AML-193 (cell line): ENCODE measurements around the gene SPRYD4.
"Not testable (repeated sequence)": the region's sequence is repeated elsewhere in the genome, so short reads cannot be mapped to it uniquely, and the experiment has no call there.

Experiments used
- DNase-seq, 2 experiments: peaks; one replicate each; lab custom pipeline; 2025; lab: John Stamatoyannopoulos, UW

SPRYD4 gene

GRCh38 chr12:56476972-56477432 lies 8.6 kb downstream of the SPRYD4 start:
- DNase-seq: no peak

DNA sequence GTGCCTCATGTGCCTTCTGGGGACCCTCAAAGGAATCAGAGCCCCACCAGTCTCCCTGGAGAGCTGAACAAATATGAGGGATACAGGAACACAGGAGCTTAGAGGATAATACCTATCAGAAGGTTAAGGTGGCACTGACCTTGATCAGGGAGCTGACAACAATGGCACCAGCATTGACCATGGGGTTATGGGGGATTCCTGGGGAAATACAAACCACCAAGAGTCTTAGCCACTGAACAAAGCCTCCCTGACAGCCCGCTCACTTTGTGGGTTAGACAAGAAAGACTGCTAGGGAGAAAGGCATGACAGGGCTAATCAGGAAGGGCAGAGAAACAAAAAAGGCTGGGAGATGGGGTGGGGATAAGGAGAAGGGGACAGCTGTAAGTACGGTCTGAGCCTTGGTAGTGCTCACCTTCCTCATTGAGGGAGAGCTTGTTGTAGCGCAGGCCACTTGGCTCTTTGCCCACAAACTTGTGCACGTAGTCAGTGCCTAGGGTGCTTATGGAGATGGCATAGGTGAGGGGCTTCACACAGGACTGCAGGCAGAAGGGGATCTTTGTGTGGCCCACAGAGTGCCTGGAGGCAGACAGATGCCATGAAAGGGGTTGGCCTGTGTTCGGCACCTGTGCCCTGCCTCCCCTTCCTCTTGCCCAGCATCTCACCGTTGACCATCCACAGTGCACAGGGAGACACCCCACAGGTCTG lies 9.3 kb downstream of the SPRYD4 start:
- DNase-seq: no peak

DNA sequence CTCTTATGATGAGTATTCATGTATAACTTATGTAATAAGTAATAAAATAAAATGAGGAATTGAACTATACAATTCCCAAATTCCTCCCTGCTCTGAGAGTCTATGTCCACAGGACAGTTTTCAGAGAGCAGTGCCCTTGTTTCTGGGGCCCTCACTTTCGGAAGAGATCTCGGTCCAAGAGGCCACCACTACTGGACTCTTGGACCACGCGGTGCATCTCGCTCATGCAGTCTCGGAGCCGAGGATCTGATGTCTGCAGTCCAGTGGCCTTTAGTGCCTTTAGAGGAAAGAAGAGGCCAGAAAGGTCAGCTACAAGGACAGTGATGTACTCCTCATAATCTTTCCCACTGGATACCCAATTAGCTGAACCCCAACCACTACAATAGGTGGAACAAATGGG lies 11.2 kb downstream of the SPRYD4 start:
- DNase-seq: no peak

- DNase-seq: no peak
Observed at GRCh38 chr12:56484566-56484965, 16.2 kb downstream of the SPRYD4 start.

DNA sequence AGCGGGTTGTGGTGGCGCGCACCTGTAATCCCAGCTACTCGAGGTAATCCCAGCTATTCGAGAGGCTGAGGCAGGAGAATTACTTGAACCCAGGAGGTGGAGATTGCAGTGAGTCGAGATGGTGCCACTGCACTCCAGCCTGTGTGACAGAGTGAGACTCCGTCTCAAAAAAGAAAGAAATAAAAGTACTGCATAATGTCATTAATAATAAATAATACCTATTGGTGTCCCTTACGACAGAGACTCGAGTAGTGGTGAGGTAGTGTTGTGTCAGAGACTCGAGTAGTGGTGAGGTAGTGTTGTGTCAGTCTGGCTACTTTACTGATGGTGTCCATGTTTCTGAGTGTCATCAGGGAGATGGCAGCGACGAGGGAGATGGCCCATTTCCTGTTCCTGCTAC lies 18.3 kb downstream of the SPRYD4 start:
- no peak for DNase-seq

- DNase-seq: no peak
Observed at GRCh38 chr12:56487448-56488040, 19.2 kb downstream of the SPRYD4 start.

DNA sequence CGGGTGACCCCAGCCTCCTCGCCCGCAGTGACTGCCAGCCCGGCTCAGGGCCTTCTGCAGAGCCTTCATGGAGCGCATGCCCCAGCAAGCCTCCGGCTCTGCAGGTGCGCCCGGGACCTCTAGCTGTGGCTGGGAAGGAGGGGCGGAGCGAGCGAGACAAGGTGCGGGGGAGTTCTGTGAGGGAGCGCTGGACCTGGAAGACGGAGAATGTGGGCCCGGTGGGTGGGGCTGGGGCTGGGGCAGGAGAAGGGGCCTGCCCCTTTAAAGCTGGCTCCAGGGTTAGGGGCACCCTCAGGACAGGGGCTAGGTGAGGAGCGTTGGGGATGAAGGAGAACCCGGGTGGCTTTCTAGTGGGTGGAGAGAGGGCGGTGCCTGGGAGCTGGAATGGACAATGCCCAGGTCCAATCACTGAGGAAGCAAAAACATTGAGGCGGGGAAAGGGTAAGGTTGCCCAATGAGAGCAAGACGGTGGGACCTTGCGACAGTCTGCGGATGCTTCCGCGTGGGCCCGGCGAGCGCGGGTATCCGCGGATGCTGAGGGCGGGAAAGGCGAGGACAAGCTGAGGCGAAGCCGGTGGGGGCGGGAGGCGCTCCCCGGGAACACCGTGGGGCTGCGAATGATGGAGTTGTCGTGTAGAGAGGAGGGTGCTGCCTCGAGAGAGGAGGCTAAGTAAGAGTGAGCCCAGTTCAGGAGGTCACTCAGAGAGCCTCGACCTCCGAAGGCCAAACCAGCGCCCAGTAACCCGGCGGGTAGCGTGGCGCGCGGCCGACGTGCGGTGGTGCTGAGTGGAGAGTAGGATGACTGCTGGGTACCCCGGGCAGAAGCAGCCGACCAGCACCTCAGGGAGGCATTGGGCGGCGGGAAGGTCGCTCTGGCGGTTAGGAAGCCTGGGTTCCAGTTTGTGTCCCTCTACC lies 19.9 kb downstream of the SPRYD4 start, which contains the start of gene GLS2:
Gene GLS2, minus strand, starts transcription at position 121 of the 915 bp plus-strand sequence. Its CDS starts 43 bp downstream, at position 78.
- DNase-seq: no peak

DNA sequence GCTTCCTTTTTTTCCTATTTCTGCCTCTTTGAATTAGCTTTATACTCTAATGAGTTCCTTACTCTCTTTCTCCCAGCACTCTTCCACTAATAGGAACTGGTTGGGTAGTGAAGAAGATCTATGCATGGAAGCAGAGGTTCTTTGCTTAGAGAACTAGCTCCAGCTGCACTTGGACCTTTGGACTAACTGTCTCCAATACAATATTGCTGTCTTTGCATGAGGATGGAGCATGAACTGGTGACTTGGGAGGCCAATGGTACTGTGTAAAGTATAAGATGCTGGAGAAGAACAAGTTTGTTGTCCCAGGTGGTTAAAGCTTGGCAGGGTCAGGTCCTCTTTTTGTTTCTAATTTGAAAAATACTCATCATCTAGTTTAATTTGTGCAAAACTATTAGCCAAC lies 22.0 kb downstream of the SPRYD4 start:
- no peak for DNase-seq

GRCh38 chr12:56493409-56494105 lies 25.2 kb downstream of the SPRYD4 start:
- DNase-seq: not testable (repeated sequence)

DNA sequence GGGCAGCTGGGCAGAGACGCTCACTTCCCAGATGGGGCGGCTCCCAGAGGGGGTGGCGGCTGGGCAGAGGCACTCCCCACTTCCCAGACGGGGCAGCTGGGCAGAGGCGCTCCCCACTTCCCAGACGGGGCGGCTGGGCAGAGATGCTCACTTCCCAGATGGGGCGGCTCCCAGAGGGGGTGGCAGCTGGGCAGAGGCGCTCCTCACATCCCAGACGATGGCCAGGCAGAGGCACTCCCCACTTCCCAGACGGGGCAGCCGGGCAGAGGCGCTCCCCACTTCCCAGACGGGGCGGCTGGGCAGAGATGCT lies 25.7 kb downstream of the SPRYD4 start:
- not testable (repeated sequence) for DNase-seq

- DNase-seq: not testable (repeated sequence)
Observed at GRCh38 chr12:56494481-56494880, 26.1 kb downstream of the SPRYD4 start.

GRCh38 chr12:56496704-56497103 lies 28.3 kb downstream of the SPRYD4 start:
- DNase-seq: not testable (repeated sequence)

GRCh38 chr12:56498126-56498902 lies 29.9 kb downstream of the SPRYD4 start:
- DNase-seq: not testable (repeated sequence)

GRCh38 chr12:56499452-56499851 lies 31.1 kb downstream of the SPRYD4 start:
- not testable (repeated sequence) for DNase-seq

DNA sequence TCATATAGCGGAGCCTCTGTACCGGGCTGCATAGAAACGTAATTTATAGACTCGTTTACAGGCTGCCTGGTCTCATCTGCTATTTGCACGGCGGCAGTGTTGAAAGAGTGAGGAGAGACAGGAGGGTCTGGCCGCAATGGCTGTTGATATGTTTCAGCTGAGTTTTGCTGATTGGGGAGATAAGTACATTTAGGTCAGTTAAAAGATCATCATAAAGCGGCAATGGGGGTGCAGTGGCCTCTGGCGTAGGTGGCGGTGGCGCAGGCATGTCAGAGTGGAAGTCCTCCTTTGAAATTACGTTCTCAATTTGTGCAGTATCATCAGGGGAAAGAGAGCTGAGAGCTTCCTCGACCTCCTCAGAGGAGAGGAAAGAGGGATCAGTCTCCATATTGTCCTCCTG lies 31.5 kb downstream of the SPRYD4 start:
- not testable (repeated sequence) for DNase-seq

DNA sequence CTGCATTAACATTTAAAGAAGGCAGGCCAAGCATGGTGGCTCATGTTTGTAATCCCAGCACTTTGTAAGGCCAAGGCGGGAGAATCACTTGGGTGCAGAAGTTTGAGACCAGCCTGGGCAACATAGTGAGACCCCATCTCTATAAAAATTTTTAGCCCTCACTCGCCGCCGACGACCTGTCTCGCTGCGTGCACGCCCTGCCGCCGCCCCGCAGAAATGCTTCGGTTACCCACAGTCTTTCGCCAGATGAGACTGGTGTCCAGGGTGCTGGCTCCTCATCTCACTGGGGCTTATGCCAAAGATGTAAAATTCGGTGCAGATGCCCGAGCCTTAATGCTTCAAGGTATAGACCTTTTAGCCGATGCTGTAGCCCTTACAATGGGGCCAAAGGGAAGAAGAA lies 42.4 kb downstream of the SPRYD4 start:
- DNase-seq: no peak

- DNase-seq: not testable (repeated sequence)
Observed at GRCh38 chr12:56514014-56514318, 45.6 kb downstream of the SPRYD4 start.

- DNase-seq: no peak
Observed at GRCh38 chr12:56517854-56518253, 49.5 kb downstream of the SPRYD4 start.

DNA sequence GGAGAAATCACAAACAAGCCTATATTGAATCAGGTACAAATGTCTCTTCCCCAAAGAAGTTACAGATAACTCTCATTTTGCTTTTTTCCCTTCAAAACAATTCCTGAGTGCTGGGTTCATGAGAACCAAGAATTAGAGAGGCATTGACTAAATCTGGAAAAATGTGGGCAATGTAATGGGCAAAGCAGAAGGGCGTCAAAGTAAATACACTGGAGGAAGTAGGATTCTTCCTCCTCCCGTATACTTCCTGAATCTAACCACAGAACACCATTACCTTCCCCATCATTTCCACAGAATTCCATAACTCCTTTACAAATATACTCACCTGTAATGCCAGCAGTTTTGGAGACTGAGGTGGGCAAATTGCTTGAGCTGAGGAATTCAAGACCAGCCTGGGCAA lies 50.2 kb downstream of the SPRYD4 start:
- DNase-seq: no peak

- no peak for DNase-seq
Observed at GRCh38 chr12:56520048-56520447, 51.7 kb downstream of the SPRYD4 start.

DNA sequence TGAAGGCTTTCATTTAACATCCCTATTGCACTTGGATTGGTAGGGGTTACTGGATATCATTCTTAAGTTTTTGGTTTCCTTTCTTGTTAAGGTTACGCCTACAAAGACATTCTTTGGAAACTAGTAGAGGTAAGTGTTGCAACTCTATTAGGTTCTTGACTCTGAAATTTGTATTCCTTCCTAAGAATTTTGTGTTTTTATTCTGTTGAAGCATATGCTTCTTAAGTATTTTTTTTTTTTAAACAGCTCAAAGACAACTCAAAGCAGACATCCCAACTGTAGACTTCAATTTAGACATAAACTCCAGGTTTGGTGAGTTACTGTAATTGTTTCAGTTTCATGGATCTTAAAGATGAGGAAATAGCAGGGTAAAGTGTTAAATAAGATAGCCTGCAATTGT lies 52.1 kb downstream of the SPRYD4 start:
- DNase-seq: no peak

GRCh38 chr12:56521209-56521589 lies 52.8 kb downstream of the SPRYD4 start:
- DNase-seq: no peak
